CD8-positive, alpha-beta memory T cell (primary cell): ENCODE data around the gene CDCA4. TPM values are rescaled to one million over a fixed set of nuclear protein-coding genes. Genes with fewer than 3 reads are reported as not detected.

Source experiments
- CTCF ChIA-PET: fragments of 350-600 bp; sonication (Branson Sonifier 250); formaldehyde crosslinking; loops from one replicate; lab custom pipeline; 2021; ENCODE audit warnings: antibody characterized with exemption; lab: Charles Lee
- POLR2A ChIA-PET: fragments of 350-600 bp; sonication (Branson Sonifier 250); formaldehyde crosslinking; loops from one replicate; lab custom pipeline; 2021; ENCODE audit warnings: antibody characterized with exemption; lab: Charles Lee
- DNase-seq, 5 donors: peaks; one replicate each; pipeline versions ENCODE4 v3.0.0 to v3.0.0-alpha.2; 2020 to 2022; ENCODE audit warnings: mixed read lengths in 1 of 5
- H3K27ac ChIP-seq: one replicate; pipeline ENCODE4 v1.7.0; 2013; ENCODE audit warnings: low read depth, mild to moderate bottlenecking, low read length, moderate library complexity
- H3K27me3 ChIP-seq: 2 replicates; pipeline ENCODE4 v1.7.0; 2013; ENCODE audit warnings: low read length, mild to moderate bottlenecking; ENCODE audit not compliant: insufficient read depth, poor library complexity, severe bottlenecking
- H3K36me3 ChIP-seq: 2 replicates; pipeline ENCODE4 v1.7.0; 2013; ENCODE audit warnings: mild to moderate bottlenecking, low read length, moderate library complexity; ENCODE audit not compliant: insufficient read depth
- H3K4me1 ChIP-seq: 2 replicates; pipeline ENCODE4 v1.7.0; 2013; ENCODE audit warnings: mild to moderate bottlenecking, low read length, moderate library complexity; ENCODE audit not compliant: insufficient read depth
- H3K4me3 ChIP-seq: 2 replicates; pipeline ENCODE4 v1.7.0; 2013; ENCODE audit warnings: mild to moderate bottlenecking, low read length
- H3K9me3 ChIP-seq: 2 replicates; pipeline ENCODE4 v1.7.0; 2013; ENCODE audit warnings: mild to moderate bottlenecking, low read length
- H3K27ac Mint-ChIP-seq, 8 donors: one replicate each; pipeline ENCODE4 v1.8.0; 2020 to 2021; ENCODE audit warnings: mixed read lengths in 8 of 8, mild to moderate bottlenecking in 6 of 8, inconsistent platforms in 3 of 8, moderate library complexity in 3 of 8
- H3K27me3 Mint-ChIP-seq, 2 donors: one replicate each; pipeline ENCODE4 v1.8.0; 2020 to 2021; ENCODE audit warnings: mixed read lengths in 2 of 2, mild to moderate bottlenecking in 1 of 2, moderate library complexity in 1 of 2
- H3K36me3 Mint-ChIP-seq, 3 donors: one replicate each; pipeline ENCODE4 v1.8.0; 2020 to 2021; ENCODE audit warnings: mixed read lengths in 3 of 3, inconsistent platforms in 1 of 3, mild to moderate bottlenecking in 1 of 3
- H3K4me1 Mint-ChIP-seq, 3 donors: one replicate each; pipeline ENCODE4 v1.8.0; 2020 to 2021; ENCODE audit warnings: mixed read lengths in 3 of 3, inconsistent platforms in 1 of 3, mild to moderate bottlenecking in 1 of 3
- H3K4me3 Mint-ChIP-seq, 7 donors: one replicate each; pipeline ENCODE4 v1.8.0; 2020 to 2021; ENCODE audit warnings: mixed read lengths in 7 of 7, mild to moderate bottlenecking in 6 of 7, moderate library complexity in 4 of 7, inconsistent platforms in 2 of 7
- H3K9me3 Mint-ChIP-seq, 5 donors: one replicate each; pipeline ENCODE4 v1.8.0; 2020 to 2022; ENCODE audit warnings: mixed read lengths in 5 of 5, mild to moderate bottlenecking in 3 of 5, moderate library complexity in 2 of 5, inconsistent platforms in 1 of 5
- polyA plus RNA-seq: library from polyadenylated mRNA; unstranded; fragments of 300-500 nt; fragmentation: Illumina TruSeq; gene quantifications from one replicate; pipeline ENCODE4 v1.2.3, GENCODE V29; 2021
- total RNA-seq, 2 experiments: library from RNA; stranded (reverse); gene quantifications; one replicate each; pipeline ENCODE4 v1.2.3, GENCODE V29; 2021

CDCA4 gene
- 10 to 100 TPM; 73.0 to 76.7 TPM for total RNA-seq
- polyA plus RNA-seq, result 23.8 TPM

DNA sequence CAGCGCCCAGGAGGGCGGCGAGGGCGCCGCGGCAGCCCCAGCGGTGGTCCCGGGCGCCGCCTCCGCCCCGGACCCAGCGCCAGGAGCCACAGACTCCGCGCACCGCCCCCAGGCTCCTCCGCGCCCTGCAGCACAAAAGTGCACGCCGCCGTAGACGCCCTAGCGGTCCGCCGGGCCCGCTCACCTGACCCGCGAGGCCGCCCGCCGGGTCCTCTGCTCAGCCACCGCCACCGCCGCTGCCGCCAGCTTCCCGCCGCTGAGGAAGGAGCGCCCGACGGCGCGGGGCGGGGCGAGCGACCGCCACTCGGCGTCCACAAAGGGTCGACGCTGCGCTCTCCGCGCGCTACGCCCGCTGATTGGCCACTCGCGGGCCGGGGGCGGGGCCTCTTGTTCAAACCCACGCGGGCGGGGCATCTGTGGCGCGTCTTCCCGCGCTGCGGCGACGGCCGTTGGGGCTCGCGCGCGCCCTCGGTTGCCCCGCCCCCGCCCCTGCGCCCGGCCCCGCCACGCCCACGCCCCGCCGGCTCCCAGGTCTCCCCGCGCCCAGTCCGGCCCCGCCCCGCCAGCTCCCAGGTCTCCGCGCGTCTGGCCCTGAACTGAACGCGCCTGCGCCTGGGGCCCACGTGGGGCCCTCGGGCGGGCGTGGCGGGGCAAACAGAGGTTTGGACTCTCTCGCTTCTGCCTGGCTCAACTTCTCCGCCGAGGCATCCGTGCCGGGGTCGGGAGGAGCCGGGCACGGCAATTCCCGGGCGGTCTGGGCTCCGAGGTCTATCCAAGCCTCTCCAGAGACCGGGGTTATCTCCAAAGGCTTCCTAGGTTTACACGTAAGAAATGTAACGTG lies at the start of gene CDCA4:
TSS of gene CDCA4 (minus strand) at position 269 of the 841 bp plus-strand sequence. CDS start 9,154 bp downstream, outside the sequence.
- H3K27me3 Mint-ChIP-seq, result peaks cover 0 to 3% of the 10 kb centered on the region in 2 donors
- peaks cover 57 to 78% (median 68%) of the 10 kb centered on the region in 3 donors for H3K4me1 Mint-ChIP-seq
- H3K9me3 Mint-ChIP-seq, result no peaks in the 10 kb centered on the region
- Histone ChIP-seq H3K27me3 (no peaks in the 10 kb centered on the region), H3K9me3 (no peaks in the 10 kb centered on the region), H3K27ac (peak within 1 kb of the TSS; percentile 86), H3K4me1 (peaks cover 49% of the 10 kb centered on the region), H3K4me3 (peak within 1 kb of the TSS; percentile 69), H3K36me3 (no peaks in the 10 kb centered on the region)
- peaks cover 0 to 20% (median 4%) of the 10 kb centered on the region in 3 donors for H3K36me3 Mint-ChIP-seq
- peak; percentile 96 to 98 (median 97) for DNase-seq
- ChIA-PET CTCF (interaction anchor here (1.0 to 4.1 kb wide), 7 partner anchors 9 to 45 kb away, joined by 4 to 47 read pairs (median 4); no protein-coding TSS in a partner anchor), POLR2A (interaction anchor here (0.9 to 4.4 kb wide), 6 partner anchors 11 to 280 kb away, joined by 4 to 20 read pairs (median 10); partner anchors contain the start of genes BRF1, CLBA1 and GPR132)
- H3K4me3 Mint-ChIP-seq, result peak within 1 kb of the TSS; percentile 86 to 96 (median 93)
- H3K27ac Mint-ChIP-seq, result peak within 1 kb of the TSS; percentile 90 to 99 (median 96)

DNA sequence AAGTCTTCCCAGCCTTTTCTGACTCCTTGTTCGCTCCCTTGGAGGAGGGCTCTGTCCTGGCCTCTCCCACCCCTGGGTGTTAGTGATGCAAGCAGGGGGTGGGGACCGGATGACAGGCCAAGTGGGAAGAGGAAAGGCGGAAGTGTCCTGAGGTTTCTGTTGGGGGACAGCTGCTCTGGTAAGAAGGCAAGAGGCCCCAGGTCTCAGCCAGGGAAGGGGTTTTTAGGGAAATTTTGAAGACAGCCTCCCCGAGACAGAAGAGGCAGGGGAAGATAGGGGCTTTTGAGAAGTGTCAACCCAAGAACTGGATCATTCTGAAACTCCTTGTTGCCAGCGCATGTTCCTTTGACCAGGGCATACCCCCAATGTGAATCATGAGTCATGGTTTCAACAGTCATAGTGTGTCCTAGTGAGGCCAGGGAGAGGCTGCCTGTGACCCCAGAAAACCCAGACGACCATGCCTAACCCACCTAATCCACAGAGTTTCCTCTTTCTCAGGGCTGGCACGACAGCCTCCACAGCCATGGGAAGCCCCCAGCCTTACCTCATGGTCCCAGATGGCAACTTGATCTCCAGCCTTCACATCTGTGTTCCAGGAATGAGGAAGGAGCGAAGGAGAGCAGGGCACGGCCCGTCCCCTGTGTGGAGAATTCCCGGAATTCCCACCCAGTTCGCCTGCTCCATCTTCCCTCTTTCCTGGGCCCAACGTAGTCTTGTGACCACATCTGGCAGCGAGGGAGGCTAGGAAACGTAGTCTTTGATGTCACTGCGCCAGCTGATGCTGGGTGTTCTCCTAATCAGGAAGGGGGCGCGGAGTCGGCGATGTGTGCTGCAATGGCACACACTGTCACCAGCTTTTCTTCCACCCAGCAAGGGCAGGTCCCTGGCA lies 49.2 kb upstream of the CDCA4 start:
- Mint-ChIP-seq H3K4me3 (peak overlapping the region in 6 of 7 donors; percentile 33 to 88 (median 60)), H3K27ac (peak overlapping the region; percentile 81 to 99 (median 88)), H3K4me1 (peaks cover 41 to 77% (median 43%) of the 10 kb centered on the region in 3 donors), H3K36me3 (peaks cover 0 to 4% (median 0%) of the 10 kb centered on the region in 3 donors), H3K27me3 (no peaks in the 10 kb centered on the region), H3K9me3 (no peaks in the 10 kb centered on the region)
- CTCF ChIA-PET, result interaction anchor here (1.3 to 9.1 kb wide), 2 partner anchors 18 to 24 kb away, joined by 5 to 90 read pairs; no protein-coding TSS in a partner anchor
- DNase-seq, result no peak
- POLR2A ChIA-PET, result interaction anchor here (1.3 kb wide), 1 partner anchor 16 kb away, joined by 10 read pairs; no protein-coding TSS in a partner anchor
- Histone ChIP-seq H3K4me1 (peaks cover 51% of the 10 kb centered on the region), H3K9me3 (no peaks in the 10 kb centered on the region), H3K27ac (no peak overlapping the region), H3K27me3 (no peaks in the 10 kb centered on the region), H3K4me3 (peak overlapping the region; percentile 15), H3K36me3 (no peaks in the 10 kb centered on the region)

DNA sequence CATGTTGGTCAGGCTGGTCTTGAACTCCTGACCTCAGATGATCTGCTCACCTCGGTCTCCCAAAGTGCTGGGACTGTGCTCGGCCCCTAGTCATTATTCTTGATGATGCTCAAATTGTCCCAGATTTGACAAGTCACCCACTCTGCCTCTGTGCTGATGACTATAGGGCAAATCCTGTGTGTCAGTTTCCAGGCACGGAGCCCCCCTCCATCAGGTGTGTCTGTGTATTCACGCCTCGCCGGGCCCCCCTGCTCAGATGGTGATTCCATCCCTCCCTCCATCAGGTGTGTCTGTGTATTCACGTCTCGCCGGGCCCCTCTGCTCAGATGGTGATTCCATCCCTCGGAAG lies 48.6 kb upstream of the CDCA4 start:
- ChIA-PET POLR2A (no interaction called here), CTCF (no interaction called here)
- Histone ChIP-seq H3K36me3 (no peaks in the 10 kb centered on the region), H3K27ac (no peak overlapping the region), H3K4me1 (peaks cover 51% of the 10 kb centered on the region), H3K9me3 (no peaks in the 10 kb centered on the region), H3K4me3 (no peak overlapping the region), H3K27me3 (no peaks in the 10 kb centered on the region)
- Mint-ChIP-seq H3K27me3 (no peaks in the 10 kb centered on the region), H3K4me3 (peak overlapping the region in 5 of 7 donors; percentile 33 to 78 (median 54)), H3K36me3 (peaks cover 0 to 8% (median 0%) of the 10 kb centered on the region in 3 donors), H3K9me3 (no peaks in the 10 kb centered on the region), H3K4me1 (peaks cover 45 to 80% (median 47%) of the 10 kb centered on the region in 3 donors), H3K27ac (peak overlapping the region; percentile 81 to 99 (median 88))
- DNase-seq, result no peak

DNA sequence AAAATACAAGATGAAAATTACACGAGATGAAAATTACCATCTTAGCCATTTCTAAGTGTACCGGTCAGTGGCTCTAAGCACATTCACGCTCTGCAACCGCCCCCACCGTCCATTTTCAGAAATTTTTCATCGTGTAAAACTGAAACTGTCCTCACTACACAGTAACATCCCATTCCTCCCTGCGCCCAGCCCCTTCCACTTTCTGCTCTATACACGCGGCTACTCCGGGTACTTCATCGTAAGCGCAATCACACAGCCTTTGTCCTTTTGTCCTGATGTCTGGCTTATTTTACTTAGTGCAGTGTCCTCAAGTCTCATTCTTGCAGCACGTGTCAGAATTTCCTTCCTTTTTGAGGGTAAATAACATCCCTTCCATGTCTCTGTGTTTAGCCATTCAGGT lies 47.9 kb upstream of the CDCA4 start:
- Mint-ChIP-seq H3K27ac (peak overlapping the region; percentile 52 to 100 (median 84)), H3K36me3 (peaks cover 0 to 12% (median 0%) of the 10 kb centered on the region in 3 donors), H3K4me1 (peaks cover 51 to 82% (median 51%) of the 10 kb centered on the region in 3 donors), H3K9me3 (no peaks in the 10 kb centered on the region), H3K27me3 (no peaks in the 10 kb centered on the region), H3K4me3 (peak overlapping the region in 5 of 7 donors; percentile 22 to 56 (median 45))
- Histone ChIP-seq H3K9me3 (no peaks in the 10 kb centered on the region), H3K4me3 (no peak overlapping the region), H3K4me1 (peaks cover 58% of the 10 kb centered on the region), H3K27ac (no peak overlapping the region), H3K27me3 (no peaks in the 10 kb centered on the region), H3K36me3 (no peaks in the 10 kb centered on the region)
- POLR2A ChIA-PET, result no interaction called here
- CTCF ChIA-PET, result no interaction called here
- no peak for DNase-seq

DNA sequence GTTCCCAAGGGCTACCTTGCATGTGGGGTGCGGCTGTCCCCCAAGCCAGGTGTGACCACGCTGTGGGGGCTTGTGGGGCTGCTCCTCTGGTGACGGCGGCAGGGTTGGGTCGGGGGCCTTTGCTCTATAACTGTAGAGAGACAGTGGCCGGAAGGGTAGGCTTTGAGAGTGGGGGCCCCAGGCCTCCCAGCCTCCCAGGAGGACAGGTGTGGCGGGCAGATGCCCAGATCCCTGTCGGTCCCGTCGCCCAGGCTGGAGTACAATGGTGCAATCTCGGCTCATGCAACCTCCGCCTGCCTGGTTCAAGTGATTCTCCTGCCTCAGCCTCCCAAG lies 47.1 kb upstream of the CDCA4 start:
- no peak for DNase-seq
- CTCF ChIA-PET, result interaction anchor here (1.4 to 12.5 kb wide), 5 partner anchors 10 to 21 kb away, joined by 4 to 153 read pairs (median 11); no protein-coding TSS in a partner anchor
- Histone ChIP-seq H3K36me3 (no peaks in the 10 kb centered on the region), H3K4me3 (peak overlapping the region; percentile 14), H3K27me3 (no peaks in the 10 kb centered on the region), H3K27ac (no peak overlapping the region), H3K4me1 (peaks cover 67% of the 10 kb centered on the region), H3K9me3 (no peaks in the 10 kb centered on the region)
- Mint-ChIP-seq H3K27me3 (no peaks in the 10 kb centered on the region), H3K4me3 (peak overlapping the region in 3 of 7 donors; percentile 44 to 100 (median 94)), H3K36me3 (peaks cover 0 to 13% (median 0%) of the 10 kb centered on the region in 3 donors), H3K27ac (peak overlapping the region; percentile 94 to 100 (median 98)), H3K4me1 (peaks cover 56 to 88% (median 59%) of the 10 kb centered on the region in 3 donors), H3K9me3 (no peaks in the 10 kb centered on the region)
- POLR2A ChIA-PET, result interaction anchor here (1.2 to 1.8 kb wide), 2 partner anchors 19 to 20 kb away, joined by 3 to 5 read pairs; no protein-coding TSS in a partner anchor

DNA sequence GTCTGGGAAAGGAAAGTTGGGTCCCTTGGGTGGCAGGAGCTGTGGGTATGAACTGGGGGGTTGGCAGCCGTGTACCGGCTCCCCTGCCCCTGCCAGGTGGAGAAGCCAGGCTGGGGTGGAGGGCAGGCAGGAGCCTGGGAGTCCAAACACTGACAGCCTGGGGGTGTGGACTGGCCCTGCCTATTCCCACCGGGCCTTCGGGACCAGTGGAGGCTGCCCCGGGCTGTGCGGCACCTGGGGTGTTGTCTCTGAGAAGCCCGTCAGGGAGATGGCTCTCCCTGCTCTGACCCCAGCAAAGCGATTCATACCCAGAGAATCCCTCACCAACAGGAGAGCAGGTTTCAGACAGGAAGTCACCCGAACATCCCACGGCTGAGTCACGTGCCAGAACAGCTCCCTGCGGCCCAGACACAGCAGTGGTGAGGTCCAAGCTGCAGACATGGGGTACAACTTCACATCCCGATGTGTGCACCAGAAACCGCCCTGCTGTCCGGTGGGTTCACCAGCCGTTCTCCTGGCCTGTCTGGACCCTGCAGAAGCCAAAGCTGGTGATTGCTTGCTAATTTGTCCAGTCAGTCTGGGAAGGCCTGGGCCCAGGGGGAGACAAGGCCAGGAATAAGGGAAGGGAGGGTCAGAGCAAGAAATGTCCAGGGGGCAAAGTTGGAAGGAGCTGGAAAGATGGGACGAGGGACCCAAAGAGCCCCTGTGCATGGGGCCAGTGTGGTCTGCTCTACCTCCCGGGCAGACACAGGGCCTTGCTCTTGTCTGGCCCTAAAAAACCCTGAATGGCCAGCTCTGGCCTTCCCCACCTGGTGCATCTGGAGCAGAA lies 46.5 kb upstream of the CDCA4 start:
- peaks cover 61 to 90% (median 65%) of the 10 kb centered on the region in 3 donors for H3K4me1 Mint-ChIP-seq
- no peaks in the 10 kb centered on the region for H3K9me3 ChIP-seq
- no peaks in the 10 kb centered on the region for H3K9me3 Mint-ChIP-seq
- H3K27ac ChIP-seq, result peak overlapping the region; percentile 89
- CTCF ChIA-PET, result interaction anchor here (1.3 to 12.5 kb wide), 6 partner anchors 7 to 21 kb away, joined by 4 to 153 read pairs (median 8); no protein-coding TSS in a partner anchor
- H3K36me3 Mint-ChIP-seq, result peaks cover 0 to 16% (median under 1%) of the 10 kb centered on the region in 3 donors
- H3K4me3 Mint-ChIP-seq, result peak overlapping the region; percentile 52 to 100 (median 72)
- no peaks in the 10 kb centered on the region for H3K27me3 Mint-ChIP-seq
- H3K4me3 ChIP-seq, result peak overlapping the region; percentile 99
- H3K4me1 ChIP-seq, result peaks cover 72% of the 10 kb centered on the region
- POLR2A ChIA-PET, result interaction anchor here (1.2 to 1.8 kb wide), 2 partner anchors 19 to 20 kb away, joined by 3 to 5 read pairs; no protein-coding TSS in a partner anchor
- peak overlapping the region; percentile 94 to 100 (median 98) for H3K27ac Mint-ChIP-seq
- DNase-seq, result peak; percentile 42 to 74 (median 51)
- H3K27me3 ChIP-seq, result no peaks in the 10 kb centered on the region
- no peaks in the 10 kb centered on the region for H3K36me3 ChIP-seq
